Subcutaneous abdominal adipose tissue (tissue), 5 donors: ENCODE data around the gene KIF16B.

Experiments
- H3K27ac ChIP-seq: one replicate; pipeline ENCODE4 v1.7.0; 2013; ENCODE audit warnings: low read depth, mild to moderate bottlenecking, inconsistent platforms, low read length, moderate library complexity
- H3K27me3 ChIP-seq, 5 donors: one replicate each; pipeline ENCODE4 v1.7.0; 2013; ENCODE audit warnings: low read length in 5 of 5, inconsistent platforms in 1 of 5; ENCODE audit not compliant: control insufficient read depth in 5 of 5, insufficient read depth in 4 of 5
- H3K36me3 ChIP-seq, 5 donors: one replicate each; pipeline ENCODE4 v1.7.0; 2013; ENCODE audit warnings: low read length in 5 of 5; ENCODE audit not compliant: control insufficient read depth in 5 of 5, insufficient read depth in 5 of 5
- H3K4me1 ChIP-seq, 5 donors: one replicate each; pipeline ENCODE4 v1.7.0; 2013; ENCODE audit warnings: low read length in 5 of 5, mild to moderate bottlenecking in 3 of 5, moderate library complexity in 1 of 5; ENCODE audit not compliant: control insufficient read depth in 5 of 5, insufficient read depth in 5 of 5
- H3K4me3 ChIP-seq, 5 donors: one replicate each; pipeline ENCODE4 v1.7.0; 2013; ENCODE audit warnings: low read length in 5 of 5, low read depth in 1 of 5
- H3K9ac ChIP-seq, 5 donors: one replicate each; pipeline ENCODE4 v1.7.0; 2013; ENCODE audit warnings: low read length in 5 of 5, mild to moderate bottlenecking in 4 of 5, moderate library complexity in 3 of 5
- H3K9me3 ChIP-seq, 5 donors: one replicate each; pipeline ENCODE4 v1.7.0; 2013; ENCODE audit warnings: low read length in 5 of 5; ENCODE audit not compliant: control insufficient read depth in 5 of 5
- donor health status: healthy.
- donor health status: healthy.
- donor health status: healthy.
- donor health status: healthy.
- donor health status: healthy.

KIF16B gene

DNA sequence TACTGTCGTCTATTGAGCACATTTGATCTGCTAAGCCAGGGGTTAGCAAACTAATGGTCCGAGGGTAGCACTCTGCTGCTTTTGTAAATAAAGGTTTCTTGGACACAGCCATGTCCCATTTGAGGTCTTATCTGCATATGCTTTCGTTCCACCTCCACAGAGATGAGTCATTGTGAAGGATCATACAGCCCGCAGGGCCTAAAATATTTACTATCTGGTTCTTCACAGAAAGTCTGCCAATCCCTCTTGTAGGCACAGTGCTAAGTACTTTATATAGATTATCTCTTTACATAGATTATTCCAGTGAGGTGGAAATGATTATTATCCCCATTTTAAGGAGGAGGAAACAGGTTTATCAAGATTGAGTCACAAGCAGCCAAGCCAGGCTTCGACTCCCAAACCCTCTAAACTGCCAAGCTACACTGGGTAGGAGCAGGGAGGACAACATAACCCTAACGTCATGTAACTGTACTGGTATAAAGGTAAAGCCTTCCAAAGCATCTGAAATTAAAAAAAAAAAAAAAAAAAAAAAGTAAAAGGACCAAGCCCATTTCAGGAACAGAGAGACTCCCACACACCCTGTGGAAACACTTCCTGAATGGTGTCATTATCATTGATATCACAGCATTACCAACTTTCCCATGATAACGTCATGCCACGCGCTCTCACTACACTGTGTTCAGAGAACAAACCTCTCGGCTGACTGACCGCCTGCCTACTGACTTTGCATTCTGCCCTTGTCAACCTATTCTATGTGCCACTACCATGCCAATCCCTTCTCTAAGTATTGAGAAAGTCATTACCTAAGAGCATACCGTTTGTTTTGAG, 101.0 kb downstream of the KIF16B start:
- Histone ChIP-seq H3K27me3 (no peaks in the 10 kb centered on the region), H3K9me3 (no peaks in the 10 kb centered on the region), H3K27ac (no peak overlapping the region), H3K9ac (no peak overlapping the region), H3K4me1 (peaks cover 0 to 19% (median 10%) of the 10 kb centered on the region in 5 donors), H3K36me3 (peaks cover 0 to 6% (median 0%) of the 10 kb centered on the region in 5 donors), H3K4me3 (no peak overlapping the region)

DNA sequence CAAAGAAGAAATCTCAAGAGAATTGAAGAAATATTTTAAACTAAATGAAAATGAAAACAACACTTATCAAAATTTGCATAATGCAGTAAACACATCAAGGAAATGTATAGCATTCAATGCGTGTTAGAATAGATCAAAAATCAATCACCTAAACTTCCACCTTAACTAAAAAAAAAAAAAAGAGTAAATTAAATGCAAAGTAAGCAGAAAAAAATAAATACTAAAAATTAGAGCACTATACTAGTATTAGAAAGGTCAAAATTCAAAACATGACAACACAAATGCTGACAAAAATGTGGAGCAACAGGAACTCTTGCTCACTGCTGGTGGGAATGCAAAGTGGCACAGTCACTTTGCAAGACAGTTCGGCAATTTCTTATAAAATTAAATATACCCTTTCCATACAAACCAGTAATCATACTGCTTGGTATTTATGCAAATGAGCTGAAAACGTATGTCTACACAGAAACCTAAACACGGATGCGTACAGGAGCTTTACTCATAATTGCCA, 103.8 kb downstream of the KIF16B start:
- Histone ChIP-seq H3K36me3 (peaks cover 0 to 10% (median 0%) of the 10 kb centered on the region in 5 donors), H3K9me3 (no peaks in the 10 kb centered on the region), H3K4me1 (peaks cover 0 to 6% (median 0%) of the 10 kb centered on the region in 5 donors), H3K27ac (no peak overlapping the region), H3K9ac (no peak overlapping the region), H3K27me3 (no peaks in the 10 kb centered on the region), H3K4me3 (no peak overlapping the region)

DNA sequence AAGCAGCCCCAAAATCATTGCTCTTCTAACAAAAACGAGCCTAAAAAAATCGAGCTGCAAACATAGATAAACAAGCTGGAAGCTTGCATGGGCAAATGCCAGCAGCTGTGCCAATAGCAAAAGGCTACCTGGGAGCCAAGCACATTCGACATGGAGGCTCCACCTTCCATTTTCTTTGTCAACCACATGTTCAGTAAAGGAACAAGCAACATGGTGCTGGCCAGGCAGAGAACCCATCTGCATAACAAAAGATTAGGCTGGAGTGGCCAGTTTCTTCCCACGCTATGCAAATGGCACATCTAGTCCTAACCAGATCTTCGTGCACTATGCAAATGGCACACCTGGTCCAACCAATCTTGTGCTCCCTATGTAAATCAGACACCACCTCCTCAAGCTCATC, 110.5 kb downstream of the KIF16B start:
- no peaks in the 10 kb centered on the region for H3K27me3 ChIP-seq
- no peak overlapping the region for H3K9ac ChIP-seq
- no peaks in the 10 kb centered on the region for H3K9me3 ChIP-seq
- peaks cover 0 to 6% (median 0%) of the 10 kb centered on the region in 5 donors for H3K36me3 ChIP-seq
- no peak overlapping the region for H3K27ac ChIP-seq
- H3K4me1 ChIP-seq: peaks cover 0 to 5% (median 3%) of the 10 kb centered on the region in 5 donors
- no peak overlapping the region for H3K4me3 ChIP-seq

DNA sequence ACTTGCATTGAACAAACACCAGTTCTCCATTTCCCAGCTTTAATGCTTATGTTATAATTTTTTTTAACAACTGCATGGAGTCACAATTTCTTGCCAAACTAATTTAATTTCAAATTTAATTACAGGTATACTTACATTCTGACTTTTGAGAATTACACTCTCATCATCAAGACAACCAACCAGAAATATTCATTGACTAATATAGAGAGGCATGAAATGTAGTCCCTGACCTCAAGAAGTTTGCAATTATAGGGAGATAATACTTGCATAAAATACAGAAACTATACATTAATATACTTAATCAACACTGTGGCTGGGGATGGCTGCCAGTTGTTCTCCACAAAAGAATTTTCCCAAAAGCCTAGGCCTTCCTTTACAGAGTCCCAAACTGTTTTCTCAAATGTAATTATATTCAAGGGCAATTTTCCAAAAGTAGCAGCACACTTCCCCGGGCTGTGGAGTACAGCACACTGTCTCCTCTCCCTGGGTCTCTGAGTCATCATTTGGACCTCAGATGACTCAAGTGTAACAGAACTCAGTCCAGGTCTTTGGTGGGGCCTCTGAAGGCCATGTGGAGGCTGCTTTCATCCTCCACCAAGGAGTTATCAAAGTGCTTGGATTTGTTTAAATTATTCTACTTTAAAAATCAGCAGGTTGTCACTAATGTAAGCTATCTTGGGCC, 114.1 kb downstream of the KIF16B start:
- no peak overlapping the region for H3K9ac ChIP-seq
- H3K4me3 ChIP-seq: no peak overlapping the region
- no peaks in the 10 kb centered on the region for H3K9me3 ChIP-seq
- no peak overlapping the region for H3K27ac ChIP-seq
- no peaks in the 10 kb centered on the region for H3K27me3 ChIP-seq
- no peaks in the 10 kb centered on the region for H3K36me3 ChIP-seq
- peaks cover 0 to 5% (median 3%) of the 10 kb centered on the region in 5 donors for H3K4me1 ChIP-seq

DNA sequence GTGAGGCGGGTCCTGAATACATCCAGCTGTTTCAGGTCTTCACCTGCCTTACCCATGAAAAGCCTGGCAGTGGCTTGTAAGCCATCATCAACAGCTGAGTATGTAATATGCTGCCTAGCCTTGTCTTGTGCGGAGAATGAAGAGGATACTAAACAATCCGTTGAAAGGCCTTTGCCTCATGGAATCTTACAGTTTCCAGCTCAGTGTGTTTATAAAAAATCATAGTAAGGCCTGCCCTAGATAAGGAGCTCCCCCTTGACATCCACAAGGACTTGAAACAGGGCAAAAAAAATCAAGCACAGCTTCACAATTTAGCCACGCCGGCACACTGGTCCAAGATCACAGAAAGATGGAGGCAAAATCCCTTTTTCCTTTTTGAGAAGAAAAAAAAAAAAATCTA, 115.7 kb downstream of the KIF16B start:
- Histone ChIP-seq H3K27me3 (no peaks in the 10 kb centered on the region), H3K36me3 (no peaks in the 10 kb centered on the region), H3K4me1 (peaks cover 0 to 5% (median 3%) of the 10 kb centered on the region in 5 donors), H3K4me3 (no peak overlapping the region), H3K9ac (no peak overlapping the region), H3K9me3 (no peaks in the 10 kb centered on the region), H3K27ac (no peak overlapping the region)

DNA sequence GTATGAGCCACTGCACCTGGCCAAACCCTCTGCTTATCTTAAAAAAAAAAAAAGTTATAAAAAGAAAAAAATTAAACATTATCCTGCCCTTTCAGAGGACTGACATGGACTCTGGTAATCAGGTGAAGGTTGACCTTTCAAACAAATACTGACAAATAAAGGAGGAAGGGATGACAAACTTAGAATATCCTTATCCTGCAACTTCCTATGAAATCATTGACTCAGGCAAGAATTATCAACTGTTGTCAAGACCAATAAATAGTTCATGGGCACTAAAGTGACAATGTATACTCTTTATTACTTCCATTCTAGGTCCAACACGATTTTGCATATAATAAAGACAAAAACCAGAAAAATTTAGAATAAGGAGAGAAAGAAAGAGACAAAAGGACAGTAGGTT, 117.9 kb downstream of the KIF16B start:
- H3K4me3 ChIP-seq: no peak overlapping the region

DNA sequence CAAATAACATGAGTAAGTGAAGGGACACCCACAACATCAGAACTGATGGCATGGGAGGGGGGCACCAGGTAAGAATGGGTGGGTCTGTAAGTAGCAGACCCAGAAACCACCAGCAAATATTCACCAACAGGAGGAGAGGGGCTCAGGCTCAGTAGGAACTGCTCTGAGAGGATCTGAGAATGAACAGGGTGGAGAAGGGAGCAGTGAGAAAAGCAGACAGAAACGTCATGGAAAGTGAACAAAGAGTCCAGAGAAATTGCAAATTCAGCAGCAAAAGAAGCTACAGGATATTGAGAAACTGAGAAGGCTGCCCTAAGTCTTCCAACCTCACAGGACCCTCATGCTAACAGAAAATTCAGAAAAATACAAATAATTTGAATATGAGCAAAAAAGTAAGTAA, 121.3 kb downstream of the KIF16B start:
- Histone ChIP-seq H3K9me3 (no peaks in the 10 kb centered on the region), H3K27ac (no peak overlapping the region), H3K36me3 (peaks cover 0 to 6% (median 0%) of the 10 kb centered on the region in 5 donors), H3K27me3 (no peaks in the 10 kb centered on the region), H3K9ac (no peak overlapping the region), H3K4me3 (no peak overlapping the region), H3K4me1 (peaks cover 0 to 5% (median 0%) of the 10 kb centered on the region in 5 donors)

More for the DNA sequence above, 117.9 kb downstream of the KIF16B start:
- Histone ChIP-seq H3K36me3 (peaks cover 0 to 5% (median 0%) of the 10 kb centered on the region in 5 donors), H3K4me1 (peaks cover 0 to 10% (median 4%) of the 10 kb centered on the region in 5 donors), H3K9ac (no peak overlapping the region), H3K9me3 (no peaks in the 10 kb centered on the region), H3K27ac (no peak overlapping the region), H3K27me3 (no peaks in the 10 kb centered on the region)

DNA sequence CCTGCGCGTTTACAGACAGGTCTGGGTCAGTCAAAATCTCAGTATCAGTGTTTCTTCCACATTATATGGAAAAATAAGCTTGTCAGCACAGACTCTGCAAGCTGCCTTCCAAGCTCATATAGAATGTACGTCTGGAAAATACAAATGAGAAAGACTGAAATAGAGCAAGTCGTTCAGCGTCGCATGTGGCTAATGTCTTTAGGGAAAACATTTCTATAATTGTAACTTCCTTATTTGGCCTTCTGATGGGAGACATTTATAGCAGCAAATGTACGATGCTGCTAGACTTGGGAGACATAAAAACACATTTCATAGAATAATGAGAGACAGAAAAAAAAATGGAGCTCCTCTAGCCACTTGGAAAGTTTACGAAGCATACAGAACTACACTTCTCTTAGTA, 122.2 kb downstream of the KIF16B start:
- no peak overlapping the region for H3K9ac ChIP-seq
- H3K27me3 ChIP-seq: no peaks in the 10 kb centered on the region
- no peak overlapping the region for H3K27ac ChIP-seq
- peaks cover 0 to 5% (median 0%) of the 10 kb centered on the region in 5 donors for H3K4me1 ChIP-seq
- no peaks in the 10 kb centered on the region for H3K9me3 ChIP-seq
- H3K4me3 ChIP-seq: no peak overlapping the region
- H3K36me3 ChIP-seq: peaks cover 0 to 6% (median 0%) of the 10 kb centered on the region in 5 donors

DNA sequence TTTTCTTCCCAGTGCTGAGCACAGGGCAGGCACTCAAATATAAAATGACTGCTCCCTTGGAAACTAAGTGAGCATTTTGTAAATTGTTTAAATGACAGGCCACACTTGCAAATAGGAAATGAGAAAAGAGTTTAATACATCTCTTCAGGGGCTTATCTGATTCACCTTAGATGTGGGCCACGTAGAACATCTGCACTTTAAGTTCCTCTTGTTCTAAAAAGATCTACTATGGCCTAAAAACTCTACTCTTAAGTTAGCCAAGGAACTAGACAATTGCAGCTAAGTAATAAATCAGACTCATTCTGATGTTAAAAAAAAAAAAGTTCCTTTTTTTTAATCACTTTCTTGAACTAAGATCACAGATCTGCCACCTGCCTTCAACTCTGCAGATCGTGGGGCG, 126.3 kb downstream of the KIF16B start:
- no peak overlapping the region for H3K9ac ChIP-seq
- peaks cover 0 to 6% (median 0%) of the 10 kb centered on the region in 5 donors for H3K36me3 ChIP-seq
- no peak overlapping the region for H3K27ac ChIP-seq
- peaks cover 4 to 28% (median 21%) of the 10 kb centered on the region in 5 donors for H3K4me1 ChIP-seq
- H3K4me3 ChIP-seq: no peak overlapping the region
- no peaks in the 10 kb centered on the region for H3K9me3 ChIP-seq
- H3K27me3 ChIP-seq: no peaks in the 10 kb centered on the region

DNA sequence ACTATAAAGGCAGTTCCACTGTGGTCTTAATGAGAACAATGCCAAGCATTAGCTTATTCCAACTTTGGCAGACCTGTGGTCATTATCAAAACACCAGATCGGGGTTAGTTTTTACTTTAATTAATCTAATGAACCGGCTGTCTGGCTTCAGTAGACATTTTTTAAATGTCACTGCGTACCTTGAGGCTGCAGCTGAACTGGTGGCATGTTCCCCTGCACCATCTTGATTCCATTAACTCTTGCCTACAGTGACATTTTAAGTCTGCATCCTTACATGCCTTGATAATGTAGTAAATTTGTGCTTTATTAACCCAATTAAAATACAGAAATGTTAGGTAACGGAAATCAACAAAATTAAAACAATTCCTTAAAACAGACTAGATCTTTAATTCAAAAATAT, 127.0 kb downstream of the KIF16B start:
- peaks cover 4 to 25% (median 20%) of the 10 kb centered on the region in 5 donors for H3K4me1 ChIP-seq

More for the DNA sequence above, 127.0 kb downstream of the KIF16B start:
- Histone ChIP-seq H3K27me3 (no peaks in the 10 kb centered on the region), H3K36me3 (peaks cover 0 to 6% (median 0%) of the 10 kb centered on the region in 5 donors), H3K27ac (no peak overlapping the region), H3K4me3 (no peak overlapping the region), H3K9me3 (no peaks in the 10 kb centered on the region), H3K9ac (no peak overlapping the region)
